Thymus (tissue), 14 donors: ENCODE results near the gene GPR150. TPM values are rescaled to one million over a fixed set of nuclear protein-coding genes. Genes with fewer than 3 reads are reported as not detected.

ENCODE experiments used
- DNase-seq, 9 donors: peaks; one replicate each; pipeline ENCODE4 v3.0.0-alpha.2; 2013; ENCODE audit warnings: low spot score in 9 of 9, low read depth in 6 of 9, missing footprints in 1 of 9
- H3K27ac ChIP-seq, 2 donors: one replicate each; pipeline ENCODE4 v1.5.1; 2013; ENCODE audit warnings: control low read depth in 1 of 2, low read depth in 1 of 2, low read length in 1 of 2, mild to moderate bottlenecking in 1 of 2, moderate library complexity in 1 of 2
- H3K27me3 ChIP-seq, 2 donors: one replicate each; pipeline ENCODE4 v1.5.1; 2013; ENCODE audit warnings: low read length in 1 of 2; ENCODE audit not compliant: control insufficient read depth in 2 of 2, insufficient read depth in 1 of 2
- H3K36me3 ChIP-seq, 2 donors: one replicate each; pipeline ENCODE4 v1.5.1; 2013; ENCODE audit warnings: low read length in 1 of 2, mild to moderate bottlenecking in 1 of 2, moderate library complexity in 1 of 2; ENCODE audit not compliant: control insufficient read depth in 2 of 2, insufficient read depth in 2 of 2
- H3K4me1 ChIP-seq, 2 donors: one replicate each; pipeline ENCODE4 v1.5.1; 2013; ENCODE audit warnings: low read length in 2 of 2; ENCODE audit not compliant: control insufficient read depth in 2 of 2, insufficient read depth in 2 of 2
- H3K4me3 ChIP-seq, 2 donors: one replicate each; pipeline ENCODE4 v1.5.1; 2013; ENCODE audit warnings: low read length in 2 of 2, control low read depth in 1 of 2, mild to moderate bottlenecking in 1 of 2
- H3K9me3 ChIP-seq, 2 donors: one replicate each; pipeline ENCODE4 v1.5.1; 2013; ENCODE audit warnings: low read length in 1 of 2, mild to moderate bottlenecking in 1 of 2; ENCODE audit not compliant: control insufficient read depth in 2 of 2, insufficient read depth in 1 of 2
- WGBS: extraction: QIAGEN DNeasy Blood & Tissue Kit; methylation state at CpG from one replicate; pipeline ENCODE4 v1.1.7; 2013; 5-methylcytosine and 5-hydroxymethylcytosine counted together
- long read RNA-seq, 10 donors: transcript quantifications; one replicate each; lab custom pipeline, GENCODE V29; 2026
- polyA plus RNA-seq: library from polyadenylated mRNA; stranded (reverse); fragments of 200-250 nt; gene quantifications from one replicate; pipeline ENCODE4 v1.2.3, GENCODE V29; 2013
- total RNA-seq: library from RNA; stranded (reverse); fragments of 120-200 nt; gene quantifications from one replicate; pipeline ENCODE4 v1.2.4, GENCODE V29; 2013
- donor health status: healthy.

The GPR150 gene
- total RNA-seq, result 0.19 TPM
- 0.89 TPM for polyA plus RNA-seq
- long read RNA-seq, donor 1, result 0 reads
- long read RNA-seq, donor 2, result 0 reads
- long read RNA-seq, donor 3, partial matches to known transcripts, result 0 of 2 reads
- long read RNA-seq, donor 3, other reads (novel, unspliced or antisense), result 0 of 2 reads
- long read RNA-seq, donor 4, partial matches to known transcripts, result 0 of 1 reads
- long read RNA-seq, donor 4, other reads (novel, unspliced or antisense), result 0 of 1 reads
- long read RNA-seq, donor 5, partial matches to known transcripts, result 0 of 2 reads
- long read RNA-seq, donor 5, other reads (novel, unspliced or antisense), result 0 of 2 reads
- long read RNA-seq, donor 6, result 0 reads
- long read RNA-seq, donor 7, result 0 reads
- long read RNA-seq, donor 8, partial matches to known transcripts, result 0 of 1 reads
- long read RNA-seq, donor 8, other reads (novel, unspliced or antisense), result 0 of 1 reads
- long read RNA-seq, donor 9, partial matches to known transcripts, result 0 of 1 reads
- long read RNA-seq, donor 9, other reads (novel, unspliced or antisense), result 0 of 1 reads
- long read RNA-seq, donor 10, partial matches to known transcripts, result 0 of 1 reads
- long read RNA-seq, donor 10, other reads (novel, unspliced or antisense), result 0 of 1 reads

- H3K4me1 ChIP-seq, result peaks cover 21% of the 10 kb centered on the region in 2 donors
- peaks cover 3 to 29% of the 10 kb centered on the region in 2 donors for H3K27me3 ChIP-seq
- H3K4me3 ChIP-seq, result peak within 1 kb of the TSS; percentile 47 to 67
- no peaks in the 10 kb centered on the region for H3K9me3 ChIP-seq
- H3K27ac ChIP-seq, result peak within 1 kb of the TSS in 1 of 2 donors; percentile 26
- H3K36me3 ChIP-seq, result no peaks in the 10 kb centered on the region
- WGBS, result under 1% methylated on average over 85 of the region's 85 CpGs
- DNase-seq, result peak in 5 of 9 donors; percentile 27 to 70 (median 57)
These were observed at the start of gene GPR150 for GRCh38 chr5:95620030-95620869. GPR150 (plus strand) TSS chr5:95620087; CDS start chr5:95620276, 189 bp downstream.

- Histone ChIP-seq H3K9me3 (no peaks in the 10 kb centered on the region), H3K4me3 (no peak overlapping the region), H3K27me3 (no peaks in the 10 kb centered on the region), H3K27ac (no peak overlapping the region), H3K4me1 (no peaks in the 10 kb centered on the region), H3K36me3 (peaks cover 0 to 12% of the 10 kb centered on the region in 2 donors)
- 99% methylated on average over 2 of the region's 2 CpGs for WGBS
- no peak for DNase-seq
These were observed 47.9 kb upstream of the GPR150 start for GRCh38 chr5:95572016-95572415.

- DNase-seq, result no peak
- Histone ChIP-seq H3K27ac (no peak overlapping the region), H3K27me3 (no peaks in the 10 kb centered on the region), H3K4me3 (no peak overlapping the region), H3K9me3 (no peaks in the 10 kb centered on the region), H3K36me3 (peaks cover 0 to 3% of the 10 kb centered on the region in 2 donors), H3K4me1 (no peaks in the 10 kb centered on the region)
- WGBS, result 97% methylated on average over 2 of the region's 2 CpGs
These were observed 38.3 kb upstream of the GPR150 start for GRCh38 chr5:95581576-95581975.

GRCh38 chr5:95583992-95584391, 35.9 kb upstream of the GPR150 start:
- Histone ChIP-seq H3K27ac (no peak overlapping the region), H3K4me3 (no peak overlapping the region), H3K27me3 (no peaks in the 10 kb centered on the region), H3K4me1 (no peaks in the 10 kb centered on the region), H3K36me3 (peaks cover 0 to 3% of the 10 kb centered on the region in 2 donors), H3K9me3 (no peaks in the 10 kb centered on the region)
- 100% methylated on average over 1 of the region's 1 CpG for WGBS
- no peak for DNase-seq

GRCh38 chr5:95590880-95591279, 29.0 kb upstream of the GPR150 start:
- H3K4me3 ChIP-seq, result no peak overlapping the region
- DNase-seq, result peak in 3 of 9 donors; percentile 0 to 31 (median 9)
- no peak overlapping the region for H3K27ac ChIP-seq
- H3K27me3 ChIP-seq, result no peaks in the 10 kb centered on the region
- H3K36me3 ChIP-seq, result no peaks in the 10 kb centered on the region
- H3K9me3 ChIP-seq, result no peaks in the 10 kb centered on the region
- 71% methylated on average over 1 of the region's 1 CpG for WGBS
- peaks cover 0 to 5% of the 10 kb centered on the region in 2 donors for H3K4me1 ChIP-seq

GRCh38 chr5:95591490-95591901, 28.4 kb upstream of the GPR150 start:
- Histone ChIP-seq H3K4me3 (no peak overlapping the region), H3K36me3 (no peaks in the 10 kb centered on the region), H3K4me1 (peaks cover 0 to 5% of the 10 kb centered on the region in 2 donors), H3K27me3 (no peaks in the 10 kb centered on the region), H3K27ac (no peak overlapping the region), H3K9me3 (no peaks in the 10 kb centered on the region)
- DNase-seq, result no peak
- WGBS, result 98% methylated on average over 5 of the region's 5 CpGs

GRCh38 chr5:95595289-95595931, 24.5 kb upstream of the GPR150 start:
- H3K27me3 ChIP-seq, result no peaks in the 10 kb centered on the region
- peaks cover 0 to 5% of the 10 kb centered on the region in 2 donors for H3K4me1 ChIP-seq
- H3K36me3 ChIP-seq, result no peaks in the 10 kb centered on the region
- H3K27ac ChIP-seq, result no peak overlapping the region
- 98% methylated on average over 3 of the region's 3 CpGs for WGBS
- no peak for DNase-seq
- no peak overlapping the region for H3K4me3 ChIP-seq
- no peaks in the 10 kb centered on the region for H3K9me3 ChIP-seq

- 100% methylated on average over 1 of the region's 1 CpG for WGBS
- Histone ChIP-seq H3K4me3 (no peak overlapping the region), H3K36me3 (peaks cover 0 to 14% of the 10 kb centered on the region in 2 donors), H3K9me3 (no peaks in the 10 kb centered on the region), H3K4me1 (no peaks in the 10 kb centered on the region), H3K27ac (no peak overlapping the region), H3K27me3 (no peaks in the 10 kb centered on the region)
- no peak for DNase-seq
These were observed 20.6 kb upstream of the GPR150 start for GRCh38 chr5:95599252-95599651.
